Endodermal cell (in vitro differentiated cells): Measurements from ENCODE around the gene FBXO7. TPM values are rescaled to one million over a fixed set of nuclear protein-coding genes. Genes with fewer than 3 reads are reported as not detected.

Source experiments
- DNase-seq: peaks from one replicate; pipeline ENCODE4 v3.0.0-alpha.2; 2017
- H3K27ac ChIP-seq: 2 replicates; pipeline ENCODE4 v1.5.1; 2013; ENCODE audit warnings: mild to moderate bottlenecking, low read depth, low read length, moderate library complexity
- H3K27me3 ChIP-seq: 2 replicates; pipeline ENCODE4 v1.6.1; 2013; ENCODE audit warnings: mild to moderate bottlenecking, low read length, moderate library complexity; ENCODE audit not compliant: insufficient read depth, control insufficient read depth, poor library complexity, severe bottlenecking
- H3K36me3 ChIP-seq: 2 replicates; pipeline ENCODE4 v1.7.0; 2013; ENCODE audit warnings: mild to moderate bottlenecking, low read length, moderate library complexity; ENCODE audit not compliant: control insufficient read depth, insufficient read depth
- H3K4me1 ChIP-seq: one replicate; pipeline ENCODE4 v1.7.0; 2013; ENCODE audit warnings: low read length; ENCODE audit not compliant: control insufficient read depth, insufficient read depth
- H3K4me3 ChIP-seq: 2 replicates; pipeline ENCODE4 v1.5.1; 2013; ENCODE audit warnings: mild to moderate bottlenecking, low read length, moderate library complexity
- H3K9ac ChIP-seq: 2 replicates; pipeline ENCODE4 v1.6.1; 2013; ENCODE audit warnings: mild to moderate bottlenecking, low read length, moderate library complexity; ENCODE audit not compliant: poor library complexity, severe bottlenecking; ENCODE audit errors: extremely low read depth
- H3K9me3 ChIP-seq: 2 replicates; pipeline ENCODE4 v1.6.1; 2013; ENCODE audit warnings: mild to moderate bottlenecking, low read length, moderate library complexity; ENCODE audit not compliant: control insufficient read depth
- H3K27ac Mint-ChIP-seq: 2 replicates; pipeline ENCODE4 v1.8.0; 2020; ENCODE audit warnings: mixed read lengths
- H3K27me3 Mint-ChIP-seq: 2 replicates; pipeline ENCODE4 v1.8.0; 2021; ENCODE audit warnings: mild to moderate bottlenecking, mixed read lengths; ENCODE audit not compliant: insufficient read depth
- H3K36me3 Mint-ChIP-seq: 2 replicates; pipeline ENCODE4 v1.8.0; 2020; ENCODE audit warnings: low read depth, mixed read lengths
- H3K4me1 Mint-ChIP-seq: 2 replicates; pipeline ENCODE4 v1.8.0; 2020; ENCODE audit warnings: mixed read lengths
- H3K4me3 Mint-ChIP-seq: 2 replicates; pipeline ENCODE4 v1.8.0; 2020; ENCODE audit warnings: mild to moderate bottlenecking, moderate library complexity, mixed read lengths
- H3K9me3 Mint-ChIP-seq: 2 replicates; pipeline ENCODE4 v1.8.0; 2020; ENCODE audit warnings: mild to moderate bottlenecking, mixed read lengths
- CTCF ChIP-seq: fragments of 200-600 bp; sonication (generic); conservative IDR thresholded peaks from 2 replicates; pipeline ENCODE4 v1.5.0; 2021; ENCODE audit warnings: antibody characterized with exemption, mild to moderate bottlenecking
- WGBS, 2 experiments: methylation state at CpG; one replicate each; pipeline versions ENCODE4 v1.1.5 to v1.1.7; 2013; ENCODE audit warnings: missing lambda C conversion rate in 2 of 2, mixed read lengths in 1 of 2; ENCODE audit not compliant: insufficient coverage in 1 of 2, insufficient read length in 1 of 2; 5-methylcytosine and 5-hydroxymethylcytosine counted together
- total RNA-seq, 2 donors: library from RNA; stranded (reverse); fragmentation: NEBNext Ultra II Directional in 1 of 2; extraction: Animal tissue kit (Norgen Biotek cat#: 25700) in 1 of 2; gene quantifications; 2 replicates in 1 of 2; 3 replicates in 1 of 2; pipeline ENCODE4 v1.2.1, GENCODE V29; 2021

The FBXO7 gene
- total RNA-seq, 2 donors from 2014 or later: 84.8 to 120 TPM

GRCh38 chr22:32448980-32449379 lies 25.6 kb upstream of the FBXO7 start:
- Mint-ChIP-seq H3K4me3 (no peak overlapping the region), H3K36me3 (no peaks in the 10 kb centered on the region), H3K27ac (no peak overlapping the region)

GRCh38 chr22:32457031-32457430 lies 17.6 kb upstream of the FBXO7 start:
- peaks cover 46% of the 10 kb centered on the region for H3K27me3 ChIP-seq
- TF ChIP-seq CTCF: no peak
- WGBS, 2 experiments: 88 to 100% methylated on average over 3 to 4 of the region's 4 CpGs

More at GRCh38 chr22:32448980-32449379, 25.6 kb upstream of the FBXO7 start:
- Histone ChIP-seq H3K9me3 (no peaks in the 10 kb centered on the region), H3K4me3 (no peak overlapping the region), H3K9ac (no peak overlapping the region), H3K27me3 (peaks cover 36% of the 10 kb centered on the region), H3K4me1 (no peaks in the 10 kb centered on the region), H3K27ac (no peak overlapping the region), H3K36me3 (no peaks in the 10 kb centered on the region)
- H3K9me3 Mint-ChIP-seq: no peaks in the 10 kb centered on the region
- 67 to 81% methylated on average over 1 to 4 of the region's 4 CpGs for WGBS, 2 experiments
- no peak for DNase-seq
- H3K27me3 Mint-ChIP-seq: peaks cover 24% of the 10 kb centered on the region
- H3K4me1 Mint-ChIP-seq: no peaks in the 10 kb centered on the region
- TF ChIP-seq CTCF: no peak

GRCh38 chr22:32462452-32462851 lies 12.2 kb upstream of the FBXO7 start:
- peaks cover 66% of the 10 kb centered on the region for H3K27me3 Mint-ChIP-seq
- no peaks in the 10 kb centered on the region for H3K9me3 Mint-ChIP-seq
- Histone ChIP-seq H3K4me3 (no peak overlapping the region), H3K9ac (no peak overlapping the region), H3K27ac (no peak overlapping the region), H3K4me1 (no peaks in the 10 kb centered on the region), H3K9me3 (no peaks in the 10 kb centered on the region), H3K27me3 (peaks cover 43% of the 10 kb centered on the region), H3K36me3 (no peaks in the 10 kb centered on the region)
- H3K4me1 Mint-ChIP-seq: no peaks in the 10 kb centered on the region
- no peak overlapping the region for H3K27ac Mint-ChIP-seq
- DNase-seq: no peak
- 69 to 74% methylated on average over 2 to 3 of the region's 3 CpGs for WGBS, 2 experiments
- H3K4me3 Mint-ChIP-seq: no peak overlapping the region
- no peak for TF ChIP-seq CTCF
- H3K36me3 Mint-ChIP-seq: no peaks in the 10 kb centered on the region

More at GRCh38 chr22:32457031-32457430, 17.6 kb upstream of the FBXO7 start:
- no peaks in the 10 kb centered on the region for H3K9me3 Mint-ChIP-seq
- no peak overlapping the region for H3K27ac ChIP-seq
- no peaks in the 10 kb centered on the region for H3K36me3 ChIP-seq
- no peaks in the 10 kb centered on the region for H3K4me1 ChIP-seq
- no peak for DNase-seq
- H3K4me1 Mint-ChIP-seq: no peaks in the 10 kb centered on the region
- H3K27me3 Mint-ChIP-seq: peaks cover 63% of the 10 kb centered on the region
- no peaks in the 10 kb centered on the region for H3K36me3 Mint-ChIP-seq
- no peaks in the 10 kb centered on the region for H3K9me3 ChIP-seq
- H3K9ac ChIP-seq: no peak overlapping the region
- H3K4me3 ChIP-seq: no peak overlapping the region
- no peak overlapping the region for H3K4me3 Mint-ChIP-seq
- H3K27ac Mint-ChIP-seq: no peak overlapping the region
